ENCODE measurements around the gene FBXW8.

- TF ChIP-seq CTCF (IDR thresholded peaks at IDR 0.05) (no peak), POLR2A (IDR thresholded peaks at IDR 0.05) (no peak)
Observed at GRCh38 chr12:116971222-116971621, 60.5 kb downstream of the FBXW8 start.
